T47D (cell line): ENCODE data around the gene ABCG1.
"Not testable (repeated sequence)": the region's sequence is repeated elsewhere in the genome, so short reads cannot be mapped to it uniquely, and the experiment has no call there.

Experiments used
- DNase-seq, 2 experiments: peaks; one replicate each; pipeline versions ENCODE4 v3.0.0 to v3.0.0-alpha.2; 2011 to 2012; ENCODE audit warnings: low read depth in 1 of 2, low spot score in 1 of 2
- JUND ChIP-seq: IDR thresholded peaks from 2 replicates; pipeline ENCODE4 v1.6.1; 2012; ENCODE audit warnings: low read depth
- in situ Hi-C: cut with HindIII; loops from 2 replicates; pipeline ENCODE4 v1.10.0; 2016; ENCODE audit warnings: low sequenced_read_pairs, low pct_unique_long_range_greater_than_20kb

ABCG1 gene

GRCh38 chr21:42218836-42219605 lies at the start of gene ABCG1:
Gene ABCG1 (plus strand): TSS chr21:42219140. CDS start chr21:42219263, 123 bp downstream.
- in situ Hi-C loops = no loop called here
- TF ChIP-seq JUND = no peak
- peak; percentile 71 to 96 for DNase-seq

- no peak for TF ChIP-seq JUND
- no peak for DNase-seq
- in situ Hi-C loops = no loop called here
Observed at GRCh38 chr21:42169758-42170157, 49.2 kb upstream of the ABCG1 start.

GRCh38 chr21:42171091-42172053 lies 47.6 kb upstream of the ABCG1 start:
- in situ Hi-C loops = no loop called here
- TF ChIP-seq JUND = no peak
- DNase-seq = no peak

- in situ Hi-C loops = no loop called here
Observed at GRCh38 chr21:42172596-42173483, 46.1 kb upstream of the ABCG1 start.

GRCh38 chr21:42174173-42174572 lies 44.8 kb upstream of the ABCG1 start:
- no peak for TF ChIP-seq JUND
- in situ Hi-C loops = no loop called here
- no peak for DNase-seq

More at GRCh38 chr21:42172596-42173483, 46.1 kb upstream of the ABCG1 start:
- no peak for TF ChIP-seq JUND
- no peak for DNase-seq

- in situ Hi-C loops = no loop called here
- TF ChIP-seq JUND = no peak
- no peak for DNase-seq
Observed at GRCh38 chr21:42175110-42175710, 43.7 kb upstream of the ABCG1 start.

- DNase-seq = no peak
- in situ Hi-C loops = no loop called here
- TF ChIP-seq JUND = no peak
Observed at GRCh38 chr21:42176859-42177258, 42.1 kb upstream of the ABCG1 start.

- in situ Hi-C loops = no loop called here
- DNase-seq = no peak
- no peak for TF ChIP-seq JUND
Observed at GRCh38 chr21:42179316-42179715, 39.6 kb upstream of the ABCG1 start.

GRCh38 chr21:42180001-42180400 lies 38.9 kb upstream of the ABCG1 start:
- in situ Hi-C loops, DNase-seq: not testable (repeated sequence)

- no peak for DNase-seq
- TF ChIP-seq JUND = no peak
- in situ Hi-C loops = no loop called here
Observed at GRCh38 chr21:42182713-42183371, 36.1 kb upstream of the ABCG1 start.
